Measurements from ENCODE around the gene SSBP3.
"Not testable (repeated sequence)": the region's sequence is repeated elsewhere in the genome, so short reads cannot be mapped to it uniquely, and the experiment has no call there.

- not testable (repeated sequence) for TF ChIP-seq GABPA (IDR thresholded peaks at IDR 0.05 in 1 of 2, conservative IDR thresholded peaks at IDR 0.05 in 1 of 2); CTCF (IDR thresholded peaks at IDR 0.05; ENCODE audit: low read depth, low read length, missing input control); SP1 (IDR thresholded peaks at IDR 0.05); EGR1 (IDR thresholded peaks at IDR 0.05; ENCODE audit: low read depth in 2 of 2)
Measured at GRCh38 chr1:54389608-54390007, 16.6 kb downstream of the SSBP3 start.

Measured in liver (tissue), 3 donors.